NAMALWA (cell line): Measurements from ENCODE around the gene ANXA6.

Experiments used
- DNase-seq: peaks from one replicate; pipeline ENCODE4 v3.0.0-alpha.2; 2015; ENCODE audit warnings: low spot score

The ANXA6 gene

GRCh38 chr5:151101151-151101550 lies 56.4 kb downstream of the ANXA6 start:
- no peak for DNase-seq

DNA sequence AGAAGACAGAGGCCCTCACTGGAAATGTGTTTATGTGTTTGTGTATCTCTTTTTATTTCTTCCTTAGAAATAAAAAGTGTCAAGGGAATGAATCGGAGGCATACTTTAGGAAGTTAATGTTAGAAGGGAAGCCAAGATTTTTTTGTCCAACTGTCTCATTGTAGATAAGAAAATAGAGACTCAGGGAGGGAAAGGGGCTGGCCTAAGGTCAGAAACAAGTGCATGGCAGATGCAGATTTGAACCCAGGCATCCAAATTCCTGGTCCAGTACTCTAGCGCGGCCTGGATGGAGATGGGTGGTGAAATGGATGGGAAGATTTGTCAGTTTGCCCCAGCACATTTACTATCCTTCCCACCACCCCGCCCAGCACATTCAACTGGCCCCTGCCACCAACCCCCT lies 56.9 kb downstream of the ANXA6 start:
- DNase-seq: no peak

DNA sequence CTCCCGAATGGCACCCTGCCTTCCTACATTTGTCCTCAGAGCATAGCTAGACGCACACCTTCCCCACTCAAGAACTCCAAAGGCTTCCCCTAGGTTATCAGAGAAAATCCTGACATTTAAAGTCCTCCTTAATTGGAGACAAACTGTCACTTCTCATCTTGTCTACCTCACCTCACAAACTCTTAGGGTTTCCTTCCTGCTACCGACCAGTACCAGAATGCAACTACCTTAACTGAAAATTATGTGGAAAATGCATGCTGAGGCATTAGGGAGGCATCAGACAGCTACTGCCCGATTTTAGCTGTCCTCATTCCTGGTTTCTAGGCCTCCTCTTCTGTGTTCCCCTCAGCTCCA lies 58.8 kb downstream of the ANXA6 start:
- DNase-seq: no peak

DNA sequence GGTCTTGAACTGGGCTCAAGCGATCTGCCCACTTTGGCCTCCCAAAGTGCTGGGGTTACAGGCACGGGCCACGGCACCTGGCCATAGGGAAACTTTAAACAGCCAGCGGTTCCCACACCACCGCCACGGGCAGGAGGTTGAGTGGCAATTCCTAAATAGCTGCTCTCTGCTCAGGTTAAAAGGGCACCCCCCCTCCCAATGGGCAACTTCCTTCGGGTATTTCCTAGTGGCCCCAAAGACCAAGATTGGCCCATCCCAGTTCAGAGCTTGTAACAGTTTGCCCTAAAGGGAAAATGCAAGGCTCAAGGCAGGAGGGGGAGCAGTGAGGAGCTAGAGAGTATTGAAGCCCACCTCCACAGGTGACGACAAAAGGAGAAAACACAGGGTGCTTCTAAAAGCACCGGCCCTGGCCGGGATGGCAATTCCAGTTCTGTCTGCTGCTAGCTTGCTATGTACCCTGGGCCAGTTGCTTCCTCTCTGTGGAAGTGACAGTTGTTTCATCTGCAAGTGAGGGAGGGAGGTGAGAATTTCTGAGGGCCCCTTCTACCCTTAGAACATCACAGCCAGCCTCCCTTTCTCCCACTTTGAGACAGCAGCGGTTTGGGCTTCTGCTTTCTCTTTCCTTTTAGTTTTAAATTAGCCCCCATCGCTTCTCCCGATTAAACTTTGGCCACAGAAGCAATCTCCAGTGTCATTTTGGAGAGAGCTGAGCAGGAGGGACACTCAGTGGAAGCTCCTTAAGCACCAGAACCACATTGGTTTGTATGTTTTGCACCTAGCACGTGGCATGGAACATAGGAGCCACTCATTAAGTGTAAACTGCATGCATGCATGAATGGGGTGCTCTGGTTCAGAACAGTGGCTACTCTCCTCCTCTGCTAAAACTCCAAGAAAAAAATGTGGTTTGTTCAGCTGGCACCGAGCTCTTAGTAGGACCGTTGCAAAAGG lies 59.5 kb downstream of the ANXA6 start:
- DNase-seq: no peak

DNA sequence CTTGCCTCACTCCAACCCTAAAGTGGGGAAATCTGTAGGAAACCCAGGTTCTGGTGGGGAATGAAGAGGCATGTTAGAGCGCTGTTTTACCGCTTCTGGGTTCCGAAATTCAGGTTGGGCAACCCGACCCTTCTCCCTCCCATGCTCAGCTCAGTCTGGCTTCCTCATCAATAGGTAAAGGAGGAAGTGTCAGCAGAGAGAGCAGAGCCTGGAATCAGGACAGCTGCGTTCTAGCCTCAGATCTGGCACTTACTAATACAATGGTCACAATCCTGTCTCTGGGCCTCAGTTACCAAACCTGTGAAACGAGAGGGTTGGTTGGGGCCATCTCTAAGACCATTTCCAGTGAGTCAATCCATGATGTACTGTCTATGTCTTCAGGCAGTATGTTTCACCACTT lies 60.5 kb downstream of the ANXA6 start:
- no peak for DNase-seq

DNA sequence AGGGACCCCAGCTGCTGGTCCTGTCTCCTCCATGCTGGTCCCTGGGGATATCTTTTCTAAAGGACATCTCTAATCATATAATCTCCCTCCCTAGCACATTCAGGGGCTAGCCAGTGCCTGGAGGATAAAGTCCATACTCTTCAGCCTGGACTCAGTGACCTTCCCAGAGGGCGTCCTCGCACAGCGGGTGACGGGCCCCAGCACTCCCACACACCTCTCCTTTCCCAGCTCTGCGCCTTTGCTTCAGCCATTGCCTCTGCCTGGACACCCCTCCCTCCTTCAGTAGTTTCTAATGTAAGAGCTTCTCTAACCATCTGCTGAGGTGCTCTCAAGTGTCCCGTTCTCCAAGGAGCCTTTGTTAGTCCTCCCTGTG lies 61.6 kb downstream of the ANXA6 start:
- no peak for DNase-seq

GRCh38 chr5:151095341-151096000 lies 62.1 kb downstream of the ANXA6 start:
- no peak for DNase-seq

- DNase-seq: no peak
Observed at GRCh38 chr5:151094852-151095245, 62.7 kb downstream of the ANXA6 start.

DNA sequence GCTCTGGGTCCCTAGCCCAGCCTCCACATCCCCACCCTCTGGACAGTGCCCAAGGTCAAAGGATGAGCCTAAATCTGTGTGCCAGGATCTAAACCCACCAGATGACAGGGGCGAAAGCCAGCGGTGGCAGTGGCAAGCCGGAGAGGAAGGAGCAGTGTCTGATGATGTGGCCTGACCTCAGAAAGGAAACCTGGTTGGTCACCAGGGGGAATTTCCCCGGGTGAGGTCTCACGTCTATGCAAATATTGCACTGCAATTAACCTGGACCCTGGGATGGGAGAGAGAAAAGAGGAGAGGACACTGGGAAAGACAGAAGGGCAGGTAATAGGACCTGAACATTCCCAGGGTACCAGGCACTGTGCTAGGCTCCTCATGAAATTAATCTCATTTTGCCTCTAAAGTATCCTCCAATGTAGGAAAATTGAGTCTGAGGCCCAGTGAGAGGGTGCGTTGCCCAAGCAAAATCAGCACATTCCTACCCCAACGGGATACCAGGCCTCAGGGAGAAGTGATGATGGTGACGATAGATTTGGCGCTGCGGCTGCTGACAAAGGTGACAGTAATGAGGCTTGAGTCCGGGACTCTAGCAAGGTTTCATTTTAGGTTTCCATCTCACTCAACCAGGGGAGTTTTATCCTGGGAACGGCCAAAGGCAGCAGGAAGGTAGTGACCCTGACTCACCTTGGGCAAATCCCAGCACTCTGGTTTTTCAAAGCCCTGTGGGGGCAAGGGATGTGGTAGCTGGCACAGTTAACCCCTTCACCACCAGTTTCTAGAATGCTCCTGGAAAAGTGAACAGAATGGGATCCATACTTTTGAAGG lies 63.3 kb downstream of the ANXA6 start:
- peak; percentile 52 for DNase-seq

GRCh38 chr5:151093476-151093889 lies 64.1 kb downstream of the ANXA6 start:
- peak; percentile 39 for DNase-seq

DNA sequence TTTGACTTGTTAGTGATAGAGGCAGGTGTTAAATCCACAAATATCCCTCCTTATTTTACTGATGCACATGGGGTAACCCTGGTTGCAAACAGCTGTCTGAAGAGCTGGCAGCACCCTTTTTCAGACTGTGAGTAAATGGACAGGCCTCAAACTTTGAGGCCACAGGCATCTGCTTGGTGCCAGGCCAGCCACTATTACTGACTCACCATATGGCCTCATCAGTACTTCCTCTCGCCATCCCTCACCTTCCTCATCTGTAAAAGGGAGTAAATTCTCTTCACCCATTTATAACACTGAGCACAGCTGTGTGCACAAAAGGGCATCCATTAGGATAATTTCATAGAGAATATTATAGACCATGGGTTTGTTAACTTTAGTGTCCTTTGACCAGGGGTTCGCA lies 64.8 kb downstream of the ANXA6 start:
- DNase-seq: no peak

- no peak for DNase-seq
Observed at GRCh38 chr5:151089726-151090125, 67.9 kb downstream of the ANXA6 start.

- DNase-seq: no peak
Observed at GRCh38 chr5:151088986-151089385, 68.6 kb downstream of the ANXA6 start.

DNA sequence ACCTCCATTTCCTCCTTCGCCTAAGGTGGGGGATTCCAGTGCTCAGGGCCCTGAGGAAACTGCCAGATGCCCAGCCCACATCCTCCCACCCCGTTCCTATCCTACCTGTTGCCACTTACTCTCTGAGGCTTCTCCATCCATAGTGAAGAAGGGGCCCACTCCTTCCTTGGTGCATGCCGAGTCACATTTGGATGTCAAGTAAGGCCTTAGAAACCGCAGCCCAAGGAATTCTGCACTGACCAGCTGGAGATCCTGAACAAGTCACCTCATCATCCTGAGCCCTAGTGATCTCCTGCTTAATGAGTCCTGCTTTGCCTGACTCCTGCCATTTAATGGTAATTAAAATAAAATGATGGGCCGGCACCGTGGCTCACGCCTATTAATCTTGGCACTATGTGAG lies 70.1 kb downstream of the ANXA6 start:
- no peak for DNase-seq

- DNase-seq: peak; percentile 51
Observed at GRCh38 chr5:151086905-151087360, 70.6 kb downstream of the ANXA6 start.

- DNase-seq: no peak
Observed at GRCh38 chr5:151086192-151086869, 71.2 kb downstream of the ANXA6 start.

GRCh38 chr5:151085517-151086041 lies 72.0 kb downstream of the ANXA6 start:
- DNase-seq: no peak

DNA sequence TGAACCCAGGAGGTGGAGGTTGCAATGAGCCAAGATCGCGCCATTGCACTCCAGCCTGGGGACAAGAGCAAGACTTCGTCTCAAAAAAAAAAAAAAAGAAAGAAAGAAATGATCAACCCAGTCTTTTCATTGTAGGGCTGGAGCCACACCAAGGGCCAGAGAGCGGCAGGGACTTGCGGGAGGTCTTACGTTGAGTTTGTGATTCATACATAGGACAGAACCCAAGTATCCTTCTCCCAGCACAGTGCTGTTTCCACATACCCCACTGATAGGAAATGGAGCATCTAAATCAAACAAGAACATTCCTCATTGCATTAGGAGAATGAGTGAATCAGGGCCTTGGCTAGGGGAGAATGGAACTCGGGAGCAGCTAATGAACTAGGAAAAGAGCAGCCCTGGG lies 73.2 kb downstream of the ANXA6 start:
- no peak for DNase-seq

DNA sequence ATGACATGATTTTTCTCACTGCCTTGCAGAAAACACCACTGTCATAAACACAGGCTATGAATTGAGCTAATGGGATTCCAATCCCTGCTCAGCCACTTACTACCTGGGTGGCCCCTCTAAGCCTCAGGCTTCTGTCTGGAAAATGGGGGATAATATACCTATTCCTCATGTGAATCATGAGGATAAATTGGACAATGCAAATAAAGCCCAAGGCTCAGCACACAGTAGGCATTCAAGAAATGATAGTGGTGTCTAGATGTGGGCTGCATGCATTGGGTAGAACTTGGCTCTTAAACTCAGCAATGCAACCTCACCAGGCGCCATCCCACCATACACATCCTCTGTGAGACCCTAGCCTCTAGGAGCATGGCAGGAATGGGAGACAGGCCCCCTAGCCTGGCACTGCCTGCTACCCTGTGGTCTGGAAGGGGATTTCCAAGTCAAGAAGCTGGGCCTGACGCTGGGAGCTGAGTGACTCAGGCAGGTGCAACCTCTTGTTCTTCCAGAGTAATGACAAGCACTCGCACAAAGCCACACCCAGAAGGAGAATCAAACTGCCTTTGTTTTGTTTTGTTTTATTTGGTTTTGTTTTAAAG lies 74.4 kb downstream of the ANXA6 start:
- DNase-seq: peak; percentile 51

- DNase-seq: no peak
Observed at GRCh38 chr5:151082282-151082902, 75.2 kb downstream of the ANXA6 start.
